Loucy (cell line): ENCODE data around the gene BACH1.

Source experiments
- EZH2phosphoT487 ChIP-seq: fragments of 200-600 bp; IDR thresholded peaks from 2 replicates; pipeline ENCODE4 v1.6.1; 2018; ENCODE audit warnings: antibody characterized with exemption, mild to moderate bottlenecking, moderate library complexity, borderline replicate concordance
- TF ChIP-seq, protein P1 (sequence below): fragments of 200-600 bp; sonication (generic); conservative IDR thresholded peaks from 2 replicates; pipeline ENCODE4 v1.5.1; 2014; ENCODE audit warnings: mild to moderate bottlenecking, antibody characterized with exemption, low read length

DNA sequence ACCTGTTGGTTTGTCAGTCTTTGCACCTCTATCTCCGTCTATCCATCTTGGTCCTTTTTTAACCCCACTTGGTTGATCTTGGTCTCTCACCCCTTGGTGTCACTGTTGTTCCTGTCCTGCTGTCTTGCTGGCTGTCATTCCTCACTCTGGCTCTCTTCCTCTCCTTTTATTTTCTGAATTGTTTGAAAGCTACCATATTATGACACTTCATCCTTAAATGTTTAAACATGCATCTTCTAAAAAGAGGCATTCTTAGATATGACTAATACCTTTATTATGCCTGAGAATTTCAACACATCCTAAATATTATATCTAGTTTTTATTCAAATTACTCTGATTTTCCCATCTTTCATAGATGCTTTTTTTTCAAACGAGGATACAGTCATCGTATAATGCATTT lies 37.0 kb downstream of the BACH1 start:
- TF ChIP-seq, protein P1, sequence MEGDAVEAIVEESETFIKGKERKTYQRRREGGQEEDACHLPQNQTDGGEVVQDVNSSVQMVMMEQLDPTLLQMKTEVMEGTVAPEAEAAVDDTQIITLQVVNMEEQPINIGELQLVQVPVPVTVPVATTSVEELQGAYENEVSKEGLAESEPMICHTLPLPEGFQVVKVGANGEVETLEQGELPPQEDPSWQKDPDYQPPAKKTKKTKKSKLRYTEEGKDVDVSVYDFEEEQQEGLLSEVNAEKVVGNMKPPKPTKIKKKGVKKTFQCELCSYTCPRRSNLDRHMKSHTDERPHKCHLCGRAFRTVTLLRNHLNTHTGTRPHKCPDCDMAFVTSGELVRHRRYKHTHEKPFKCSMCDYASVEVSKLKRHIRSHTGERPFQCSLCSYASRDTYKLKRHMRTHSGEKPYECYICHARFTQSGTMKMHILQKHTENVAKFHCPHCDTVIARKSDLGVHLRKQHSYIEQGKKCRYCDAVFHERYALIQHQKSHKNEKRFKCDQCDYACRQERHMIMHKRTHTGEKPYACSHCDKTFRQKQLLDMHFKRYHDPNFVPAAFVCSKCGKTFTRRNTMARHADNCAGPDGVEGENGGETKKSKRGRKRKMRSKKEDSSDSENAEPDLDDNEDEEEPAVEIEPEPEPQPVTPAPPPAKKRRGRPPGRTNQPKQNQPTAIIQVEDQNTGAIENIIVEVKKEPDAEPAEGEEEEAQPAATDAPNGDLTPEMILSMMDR: no peak; the same call in 1 of the 2 replicates
- no peak for TF ChIP-seq EZH2phosphoT487
